Upper lobe of left lung (tissue), 6 donors: ENCODE results near the gene CDK15. TPM values are rescaled to one million over a fixed set of nuclear protein-coding genes. Genes with fewer than 3 reads are reported as not detected.

Experiments used
- ATAC-seq, 2 donors: fragments of 200-7000 bp; cut with Tn5 transposase; one replicate each; pipeline ENCODE4 v1.9.1; 2022; ENCODE audit warnings: mild to moderate bottlenecking in 2 of 2, moderate library complexity in 2 of 2; ENCODE audit not compliant: low FRiP score in 2 of 2
- DNase-seq, 2 donors: peaks; one replicate each; pipeline ENCODE4 v3.0.0-alpha.2; 2019 to 2020
- H3K27ac ChIP-seq, 4 donors: fragments of 200-600 bp; sonication (generic); one replicate each; pipeline ENCODE4 v1.5.1; 2016 to 2019
- H3K27me3 ChIP-seq, 4 donors: fragments of 200-600 bp; sonication (generic); one replicate each; pipeline ENCODE4 v1.5.1; 2017 to 2019
- H3K36me3 ChIP-seq, 4 donors: fragments of 200-600 bp; sonication (generic); one replicate each; pipeline ENCODE4 v1.5.1; 2016 to 2019
- H3K4me1 ChIP-seq, 4 donors: fragments of 200-600 bp; sonication (generic); one replicate each; pipeline ENCODE4 v1.5.1; 2018 to 2019
- H3K4me3 ChIP-seq, 4 donors: fragments of 200-600 bp; sonication (generic); one replicate each; pipeline ENCODE4 v1.5.1; 2017 to 2019; ENCODE audit warnings: mild to moderate bottlenecking in 2 of 4, moderate library complexity in 1 of 4
- H3K9me3 ChIP-seq, 4 donors: fragments of 200-600 bp; sonication (generic); one replicate each; pipeline ENCODE4 v1.5.1; 2018 to 2019
- EP300 ChIP-seq, 4 donors: sonication (generic); formaldehyde crosslinking; IDR thresholded peaks; one replicate each; pipeline ENCODE4 v1.5.1; 2017; ENCODE audit warnings: antibody characterized with exemption in 4 of 4, control low read depth in 2 of 4
- POLR2A ChIP-seq, 4 donors: fragments of 450-650 bp; IDR thresholded peaks; one replicate each; pipeline ENCODE4 v1.5.1; 2016 to 2017; ENCODE audit warnings: antibody characterized with exemption in 4 of 4, mild to moderate bottlenecking in 2 of 4
- POLR2AphosphoS5 ChIP-seq, 2 donors: sonication (generic); formaldehyde crosslinking; IDR thresholded peaks; one replicate each; pipeline ENCODE4 v1.5.1; 2017; ENCODE audit warnings: antibody characterized with exemption in 2 of 2
- WGBS, 2 donors: methylation state at CpG; one replicate each; pipeline ENCODE4 v1.1.5; 2017 to 2018; 5-methylcytosine and 5-hydroxymethylcytosine counted together
- small RNA-seq, 4 donors: library from RNA; depleted of rRNA; stranded (forward); fragments of <200 nt; gene quantifications; one replicate each; pipeline ENCODE3, GENCODE V24; 2016
- total RNA-seq, 6 donors: library from RNA; depleted of rRNA in 4 of 6; stranded (reverse); fragments of >200 nt in 4 of 6; gene quantifications; one replicate each; pipeline versions ENCODE4 v1.1.0 to v1.2.1, GENCODE V29; 2016 to 2021
- TF ChIP-seq, protein P1 (sequence below), 6 experiments: fragments of 450-650 bp in 4 of 6; fragments of 200-600 bp in 2 of 6; sonication (generic) in 2 of 6; IDR thresholded peaks; one replicate each; pipeline ENCODE4 v1.5.1; 2016 to 2019; ENCODE audit warnings: antibody characterized with exemption in 6 of 6
- donor health status: DM: no; HTN: no; CAD: no; lungs with moderate emphysema.
- donor health status: DM: no; HTN: yes; CAD: no; lungs with severe emphysema.

CDK15 gene
- total RNA-seq, 6 donors from 2014 or later = 0.10 to 3.4 (median 1.3) TPM

DNA sequence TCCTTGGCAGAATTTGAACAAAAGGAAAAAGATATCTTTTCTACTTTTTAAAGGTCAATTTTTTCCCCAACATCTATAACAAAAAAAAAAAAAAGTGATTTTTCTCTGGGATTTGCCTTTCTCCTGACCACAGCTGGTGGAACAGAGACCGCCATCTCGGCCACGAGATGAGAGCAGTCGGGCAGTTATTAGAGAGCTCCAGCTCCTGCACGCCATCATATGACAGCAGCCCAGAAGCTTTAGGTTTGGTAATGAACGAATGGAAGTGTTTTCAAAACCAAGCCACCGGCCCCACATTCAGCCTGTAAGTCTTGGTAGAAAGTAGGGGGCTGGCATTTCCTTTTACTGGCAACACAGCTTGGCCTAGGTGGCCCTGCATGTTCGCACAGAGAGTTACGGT, 132.4 kb downstream of the CDK15 start:
- H3K36me3 ChIP-seq = no peaks in the 10 kb centered on the region
- H3K4me1 ChIP-seq = no peaks in the 10 kb centered on the region
- H3K27me3 ChIP-seq = no peaks in the 10 kb centered on the region
- H3K9me3 ChIP-seq = no peaks in the 10 kb centered on the region
- TF ChIP-seq, protein P1, sequence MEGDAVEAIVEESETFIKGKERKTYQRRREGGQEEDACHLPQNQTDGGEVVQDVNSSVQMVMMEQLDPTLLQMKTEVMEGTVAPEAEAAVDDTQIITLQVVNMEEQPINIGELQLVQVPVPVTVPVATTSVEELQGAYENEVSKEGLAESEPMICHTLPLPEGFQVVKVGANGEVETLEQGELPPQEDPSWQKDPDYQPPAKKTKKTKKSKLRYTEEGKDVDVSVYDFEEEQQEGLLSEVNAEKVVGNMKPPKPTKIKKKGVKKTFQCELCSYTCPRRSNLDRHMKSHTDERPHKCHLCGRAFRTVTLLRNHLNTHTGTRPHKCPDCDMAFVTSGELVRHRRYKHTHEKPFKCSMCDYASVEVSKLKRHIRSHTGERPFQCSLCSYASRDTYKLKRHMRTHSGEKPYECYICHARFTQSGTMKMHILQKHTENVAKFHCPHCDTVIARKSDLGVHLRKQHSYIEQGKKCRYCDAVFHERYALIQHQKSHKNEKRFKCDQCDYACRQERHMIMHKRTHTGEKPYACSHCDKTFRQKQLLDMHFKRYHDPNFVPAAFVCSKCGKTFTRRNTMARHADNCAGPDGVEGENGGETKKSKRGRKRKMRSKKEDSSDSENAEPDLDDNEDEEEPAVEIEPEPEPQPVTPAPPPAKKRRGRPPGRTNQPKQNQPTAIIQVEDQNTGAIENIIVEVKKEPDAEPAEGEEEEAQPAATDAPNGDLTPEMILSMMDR (IDR thresholded peaks at IDR 0.05) = no peak
- TF ChIP-seq EP300 (IDR thresholded peaks at IDR 0.05) = no peak
- no peak for TF ChIP-seq POLR2A (IDR thresholded peaks at IDR 0.05)
- TF ChIP-seq POLR2AphosphoS5 (IDR thresholded peaks at IDR 0.05) = no peak
- WGBS, 2 donors = 90 to 95% methylated on average over 9 of the region's 9 CpGs
- DNase-seq = no peak
- H3K4me3 ChIP-seq = no peak overlapping the region
- no peak overlapping the region for H3K27ac ChIP-seq
- no peak for ATAC-seq

DNA sequence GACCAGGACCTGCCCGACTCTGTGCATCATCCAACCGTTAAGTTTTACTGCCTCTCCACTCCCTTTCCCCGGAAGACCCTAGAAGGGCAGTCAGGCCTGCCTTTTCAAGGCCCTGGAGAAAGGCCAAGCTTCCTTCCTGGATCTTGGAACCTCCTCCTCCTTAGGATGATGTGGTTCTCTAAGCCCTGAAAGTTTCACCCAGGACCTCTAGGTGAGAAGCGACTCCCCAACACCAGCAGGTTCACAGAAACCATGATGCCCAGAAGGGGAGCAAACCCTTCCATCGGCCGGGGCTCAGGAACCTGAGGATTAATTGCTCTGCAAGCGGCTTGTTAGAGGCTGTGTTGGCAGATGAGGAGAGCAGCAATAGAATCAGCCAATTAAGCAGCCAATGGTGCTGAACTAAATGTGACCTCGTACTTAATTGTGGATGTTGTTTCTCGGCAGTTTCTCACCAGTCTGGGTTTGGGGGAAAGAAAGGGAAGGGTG, 133.2 kb downstream of the CDK15 start:
- DNase-seq (no peak), ATAC-seq (no peak)
- no peaks in the 10 kb centered on the region for H3K36me3 ChIP-seq
- H3K4me1 ChIP-seq = no peaks in the 10 kb centered on the region
- H3K27ac ChIP-seq = no peak overlapping the region
- no peak for TF ChIP-seq EP300 (IDR thresholded peaks at IDR 0.05)
- no peak for TF ChIP-seq POLR2AphosphoS5 (IDR thresholded peaks at IDR 0.05)
- TF ChIP-seq, protein P1 (IDR thresholded peaks at IDR 0.05) = no peak
- TF ChIP-seq POLR2A (IDR thresholded peaks at IDR 0.05) = no peak
- H3K27me3 ChIP-seq = no peaks in the 10 kb centered on the region
- no peak overlapping the region for H3K4me3 ChIP-seq
- 67 to 74% methylated on average over 9 of the region's 9 CpGs for WGBS, 2 donors
- H3K9me3 ChIP-seq = no peaks in the 10 kb centered on the region

DNA sequence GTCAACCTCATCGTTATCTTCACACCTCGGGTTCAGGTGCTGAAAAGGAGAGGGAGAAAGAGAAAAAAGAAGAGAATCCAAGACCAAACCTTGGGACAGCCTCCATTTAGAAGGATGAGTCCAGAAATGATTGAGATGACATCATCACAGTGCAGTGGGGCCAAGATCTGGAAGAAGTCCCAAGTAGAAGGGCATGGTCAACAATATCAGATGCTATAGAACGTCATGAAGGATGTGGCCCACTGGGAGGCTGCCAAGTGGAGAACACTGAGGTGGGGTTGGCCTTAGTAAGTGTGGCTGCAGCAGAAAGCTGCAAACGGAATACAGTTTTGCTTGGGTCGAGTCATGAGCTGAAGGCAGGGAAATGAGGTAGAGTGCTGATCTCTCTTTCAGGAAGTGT, 136.2 kb downstream of the CDK15 start:
- 68 to 71% methylated on average over 5 of the region's 5 CpGs for whole genome bisulfite sequencing, 2 donors

More for the DNA sequence above, 136.2 kb downstream of the CDK15 start:
- Histone ChIP-seq H3K27ac (no peak overlapping the region), H3K4me1 (no peaks in the 10 kb centered on the region), H3K36me3 (no peaks in the 10 kb centered on the region), H3K27me3 (no peaks in the 10 kb centered on the region), H3K4me3 (no peak overlapping the region), H3K9me3 (no peaks in the 10 kb centered on the region)
- no peak for DNase-seq
- TF ChIP-seq EP300 (IDR thresholded peaks at IDR 0.05) = no peak
- TF ChIP-seq POLR2A (IDR thresholded peaks at IDR 0.05) = no peak
- TF ChIP-seq, protein P1 (IDR thresholded peaks at IDR 0.05) = no peak
- TF ChIP-seq POLR2AphosphoS5 (IDR thresholded peaks at IDR 0.05) = no peak
- ATAC-seq = peak in 1 of 2 donors; percentile 41

Small RNAs within 50 kb of the gene (small RNA-seq; reads per million reads assigned to genes)
- gene RF00019 (0 reads per million in 4 donors), gene RNU6-440P (0 reads per million in 4 donors), gene UBE2V1P11 (0 reads per million in 4 donors)

Other genes starting within 250 kb of the CDK15 start
- gene TMEM237, start 163.0 kb upstream of the CDK15 start, total RNA-seq = 10 to 100 TPM in 5 of 6 donors, 1 to 10 TPM in 1; 8.2 to 17.0 (median 13.9) TPM
- gene MPP4, start 107.9 kb upstream of the CDK15 start, total RNA-seq = 1 to 10 TPM in 1 of 6 donors, under 1 TPM in 4, not detected in 1; 0.13 to 2.1 (median 0.15) TPM
- 10 to 100 TPM; 16.5 to 27.8 (median 22.7) TPM for gene ALS2, start 25.6 kb upstream of the CDK15 start, total RNA-seq
- 10 to 100 TPM in 4 of 6 donors, 1 to 10 TPM in 2; 2.6 to 15.3 (median 10.8) TPM for gene FZD7, start 227.3 kb downstream of the CDK15 start, total RNA-seq